Subcutaneous adipose tissue (tissue), 4 donors: ENCODE results near the gene RFXANK. TPM values are rescaled to one million over a fixed set of nuclear protein-coding genes. Genes with fewer than 3 reads are reported as not detected.

Experiments
- CTCF ChIP-seq: fragments of 450-650 bp; IDR thresholded peaks from one replicate; pipeline ENCODE4 v1.5.1; 2016; ENCODE audit warnings: low read depth, mild to moderate bottlenecking, control low read depth, antibody characterized with exemption, moderate library complexity
- total RNA-seq, 4 donors: library from RNA; depleted of rRNA; stranded (reverse); fragments of >200 nt; gene quantifications; one replicate each; pipeline ENCODE4 v1.1.0, GENCODE V29; 2016

RFXANK gene
- 10 to 100 TPM; 34.5 to 45.4 (median 39.6) TPM for total RNA-seq

- TF ChIP-seq CTCF: no peak
These were observed at the start of gene RFXANK, which contains the start of gene BORCS8 for GRCh38 chr19:19192078-19192882. Gene RFXANK, plus strand, starts transcription at chr19:19192258. Its CDS starts 1,689 bp downstream, at chr19:19193947. Gene BORCS8, minus strand, starts transcription at chr19:19192152. Its CDS starts 35 bp downstream, at chr19:19192117.

GRCh38 chr19:19142347-19142746 lies 49.7 kb upstream of the RFXANK start:
- TF ChIP-seq CTCF: no peak

GRCh38 chr19:19145281-19145680 lies 46.8 kb upstream of the RFXANK start:
- no peak for TF ChIP-seq CTCF

GRCh38 chr19:19145684-19146608 lies 46.1 kb upstream of the RFXANK start:
- no peak for TF ChIP-seq CTCF

GRCh38 chr19:19146865-19147264 lies 45.2 kb upstream of the RFXANK start:
- no peak for TF ChIP-seq CTCF

- TF ChIP-seq CTCF: no peak
These were observed 44.7 kb upstream of the RFXANK start for GRCh38 chr19:19147344-19147743.

GRCh38 chr19:19149435-19149834 lies 42.6 kb upstream of the RFXANK start:
- TF ChIP-seq CTCF: no peak
